HFFc6 (cell line): ENCODE results near the gene CRK. TPM values are rescaled to one million over a fixed set of nuclear protein-coding genes. Genes with fewer than 3 reads are reported as not detected.

Source experiments
- DNase-seq: peaks from one replicate; pipeline ENCODE4 v3.0.0-alpha.2; 2018
- H3K27ac Mint-ChIP-seq: 2 replicates; pipeline ENCODE4 v1.8.0; 2020; ENCODE audit warnings: mild to moderate bottlenecking, mixed read lengths
- H3K27me3 Mint-ChIP-seq: 2 replicates; pipeline ENCODE4 v1.8.0; 2021; ENCODE audit warnings: mild to moderate bottlenecking, moderate library complexity, mixed read lengths; ENCODE audit not compliant: insufficient read depth
- H3K36me3 Mint-ChIP-seq: 2 replicates; pipeline ENCODE4 v1.8.0; 2021; ENCODE audit warnings: low read depth, mixed read lengths
- H3K4me1 Mint-ChIP-seq: 2 replicates; pipeline ENCODE4 v1.8.0; 2020; ENCODE audit warnings: low read depth, mixed read lengths
- H3K4me3 Mint-ChIP-seq: 2 replicates; pipeline ENCODE4 v1.8.0; 2020; ENCODE audit warnings: mild to moderate bottlenecking, moderate library complexity, mixed read lengths
- H3K9me3 Mint-ChIP-seq: 2 replicates; pipeline ENCODE4 v1.8.0; 2020; ENCODE audit warnings: mild to moderate bottlenecking, mixed read lengths
- total RNA-seq, 6 experiments: library from RNA; stranded (reverse); fragmentation: NEBNext Ultra II Directional; extraction: Animal tissue kit (Norgen Biotek cat#: 25700); gene quantifications; 2 replicates in 1 of 6; 3 replicates in 5 of 6; pipeline ENCODE4 v1.2.3, GENCODE V29; 2021
- TF ChIP-seq, protein P1 (sequence below): fragments of 200-600 bp; sonication (generic); IDR thresholded peaks from 2 replicates; pipeline ENCODE4 v1.5.0; 2021; ENCODE audit warnings: antibody characterized with exemption, mild to moderate bottlenecking

The CRK gene
- total RNA-seq, 6 experiments from 2014 or later, result 71.1 to 83.1 (median 77.5) TPM

- DNase-seq, result peak; percentile 59
- Mint-ChIP-seq H3K4me3 (peak overlapping the region; percentile 91), H3K27ac (peak overlapping the region; percentile 94), H3K36me3 (peaks cover 19% of the 10 kb centered on the region), H3K9me3 (no peaks in the 10 kb centered on the region), H3K27me3 (no peaks in the 10 kb centered on the region; the same call in none of the 2 replicates), H3K4me1 (peaks cover 49% of the 10 kb centered on the region)
- TF ChIP-seq, protein P1, sequence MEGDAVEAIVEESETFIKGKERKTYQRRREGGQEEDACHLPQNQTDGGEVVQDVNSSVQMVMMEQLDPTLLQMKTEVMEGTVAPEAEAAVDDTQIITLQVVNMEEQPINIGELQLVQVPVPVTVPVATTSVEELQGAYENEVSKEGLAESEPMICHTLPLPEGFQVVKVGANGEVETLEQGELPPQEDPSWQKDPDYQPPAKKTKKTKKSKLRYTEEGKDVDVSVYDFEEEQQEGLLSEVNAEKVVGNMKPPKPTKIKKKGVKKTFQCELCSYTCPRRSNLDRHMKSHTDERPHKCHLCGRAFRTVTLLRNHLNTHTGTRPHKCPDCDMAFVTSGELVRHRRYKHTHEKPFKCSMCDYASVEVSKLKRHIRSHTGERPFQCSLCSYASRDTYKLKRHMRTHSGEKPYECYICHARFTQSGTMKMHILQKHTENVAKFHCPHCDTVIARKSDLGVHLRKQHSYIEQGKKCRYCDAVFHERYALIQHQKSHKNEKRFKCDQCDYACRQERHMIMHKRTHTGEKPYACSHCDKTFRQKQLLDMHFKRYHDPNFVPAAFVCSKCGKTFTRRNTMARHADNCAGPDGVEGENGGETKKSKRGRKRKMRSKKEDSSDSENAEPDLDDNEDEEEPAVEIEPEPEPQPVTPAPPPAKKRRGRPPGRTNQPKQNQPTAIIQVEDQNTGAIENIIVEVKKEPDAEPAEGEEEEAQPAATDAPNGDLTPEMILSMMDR, result no peak
Observed at GRCh38 chr17:1485423-1486376, 29.7 kb upstream of the CRK start.

DNA sequence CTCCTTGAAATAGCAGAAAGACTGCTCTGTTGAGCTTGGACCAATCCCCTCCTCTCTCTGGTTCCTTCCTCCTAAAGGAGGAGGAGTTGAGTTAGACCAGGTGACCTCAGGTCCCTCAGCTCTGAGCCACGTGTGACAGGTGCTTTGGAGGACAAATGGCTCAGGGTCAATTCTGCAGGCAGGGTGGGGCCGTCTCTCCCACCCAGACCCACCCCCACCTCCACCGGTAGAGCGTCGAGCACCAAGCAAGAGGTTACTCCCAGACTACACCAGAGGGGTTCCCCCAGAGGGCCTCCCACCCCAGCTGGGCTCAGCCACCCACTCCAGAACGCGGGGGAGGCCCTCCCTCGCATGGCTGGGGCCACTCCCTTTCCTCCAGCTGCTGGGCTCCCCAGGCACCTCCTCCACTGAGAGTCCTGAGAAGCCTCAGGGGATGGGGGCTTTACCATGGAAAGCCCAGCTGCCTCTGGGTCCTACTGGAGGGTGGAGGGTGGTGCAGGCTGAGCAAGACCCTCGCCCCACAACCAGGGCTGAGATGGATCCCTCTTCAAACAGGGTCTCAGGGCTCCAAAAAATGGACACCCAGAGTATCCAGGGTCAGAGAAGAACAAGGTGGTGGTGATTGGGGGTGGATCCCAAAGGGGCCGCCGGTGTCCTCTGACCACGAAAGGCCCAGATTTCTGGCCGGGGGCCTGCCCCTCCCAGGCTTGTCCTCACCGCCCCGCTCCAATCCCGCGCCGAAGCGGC is 28.8 kb upstream of the CRK start:
- peak; percentile 45 for DNase-seq

GRCh38 chr17:1484060-1484535 is 28.1 kb upstream of the CRK start:
- Mint-ChIP-seq H3K4me3 (peak overlapping the region; percentile 91), H3K27me3 (no peaks in the 10 kb centered on the region; the same call in none of the 2 replicates), H3K36me3 (peaks cover 18% of the 10 kb centered on the region), H3K4me1 (peaks cover 33% of the 10 kb centered on the region), H3K9me3 (no peaks in the 10 kb centered on the region), H3K27ac (peak overlapping the region; percentile 89)
- no peak for DNase-seq
- TF ChIP-seq, protein P1, result no peak

More for the DNA sequence above, 28.8 kb upstream of the CRK start:
- Mint-ChIP-seq H3K9me3 (no peaks in the 10 kb centered on the region), H3K4me1 (peaks cover 41% of the 10 kb centered on the region), H3K27ac (peak overlapping the region; percentile 89), H3K27me3 (no peaks in the 10 kb centered on the region; the same call in none of the 2 replicates), H3K4me3 (peak overlapping the region; percentile 91), H3K36me3 (peaks cover 18% of the 10 kb centered on the region)
- TF ChIP-seq, protein P1, result peak; percentile 46

GRCh38 chr17:1482680-1483079 is 26.6 kb upstream of the CRK start:
- no peak overlapping the region for H3K27ac Mint-ChIP-seq
- H3K4me3 Mint-ChIP-seq, result no peak overlapping the region
- H3K27me3 Mint-ChIP-seq, result peaks cover 4% of the 10 kb centered on the region
- DNase-seq, result no peak
- no peaks in the 10 kb centered on the region for H3K9me3 Mint-ChIP-seq
- TF ChIP-seq, protein P1, result no peak
- H3K4me1 Mint-ChIP-seq, result peaks cover 25% of the 10 kb centered on the region
- peaks cover 18% of the 10 kb centered on the region for H3K36me3 Mint-ChIP-seq

- peaks cover 20% of the 10 kb centered on the region for H3K4me1 Mint-ChIP-seq
- DNase-seq, result no peak
- peak overlapping the region; percentile 26; the same call in 1 of the 2 replicates for H3K27ac Mint-ChIP-seq
- TF ChIP-seq, protein P1, result no peak
- H3K4me3 Mint-ChIP-seq, result no peak overlapping the region
- H3K27me3 Mint-ChIP-seq, result peaks cover 4% of the 10 kb centered on the region
- no peaks in the 10 kb centered on the region for H3K9me3 Mint-ChIP-seq
- H3K36me3 Mint-ChIP-seq, result peaks cover 18% of the 10 kb centered on the region
Observed at GRCh38 chr17:1481736-1482135, 25.7 kb upstream of the CRK start.
